Stimulated activated CD4-positive, alpha-beta T cell treated with anti-CD3 and anti-CD28 coated beads, TNF-alpha, amount 100 ng/mL, for 1 hour (primary cell): ENCODE results near the gene PFN2.
"Not testable (repeated sequence)": the region's sequence is repeated elsewhere in the genome, so short reads cannot be mapped to it uniquely, and the experiment has no call there.

ENCODE experiments used
- DNase-seq, 3 donors: peaks; one replicate each; pipeline ENCODE4 v3.0.0-alpha.2; 2020; ENCODE audit warnings: low read depth in 3 of 3, low spot score in 1 of 3

Gene PFN2

GRCh38 chr3:149970716-149971402 lies at the start of gene PFN2:
Gene PFN2, minus strand, starts transcription at chr3:149970895. Its CDS starts 39 bp downstream, at chr3:149970856.
- DNase-seq: peak; percentile 7 to 39 (median 34)

- DNase-seq: no peak
These were observed 45.2 kb upstream of the PFN2 start for GRCh38 chr3:150015901-150016300.

- DNase-seq: no peak
These were observed 44.1 kb upstream of the PFN2 start for GRCh38 chr3:150014782-150015181.

GRCh38 chr3:150013801-150014200 lies 43.1 kb upstream of the PFN2 start:
- no peak for DNase-seq

GRCh38 chr3:150006794-150007193 lies 36.1 kb upstream of the PFN2 start:
- DNase-seq: no peak

GRCh38 chr3:150005243-150006112 lies 34.8 kb upstream of the PFN2 start:
- no peak for DNase-seq

- DNase-seq: no peak
These were observed 29.9 kb upstream of the PFN2 start for GRCh38 chr3:150000641-150001040.

- no peak for DNase-seq
These were observed 28.7 kb upstream of the PFN2 start for GRCh38 chr3:149999421-149999820.

- no peak for DNase-seq
These were observed 28.3 kb upstream of the PFN2 start for GRCh38 chr3:149998946-149999345.

- no peak for DNase-seq
These were observed 21.8 kb upstream of the PFN2 start for GRCh38 chr3:149992416-149993058.

GRCh38 chr3:149990423-149990948 lies 19.8 kb upstream of the PFN2 start:
- no peak for DNase-seq

GRCh38 chr3:149989307-149989706 lies 18.6 kb upstream of the PFN2 start:
- DNase-seq: no peak

- no peak for DNase-seq
These were observed 12.9 kb upstream of the PFN2 start for GRCh38 chr3:149983628-149984027.

- not testable (repeated sequence) for DNase-seq
These were observed 12.4 kb upstream of the PFN2 start for GRCh38 chr3:149983053-149983452.

- DNase-seq: not testable (repeated sequence)
These were observed 11.3 kb upstream of the PFN2 start for GRCh38 chr3:149981979-149982378.

GRCh38 chr3:149977386-149977785 lies 6.7 kb upstream of the PFN2 start:
- DNase-seq: no peak

- DNase-seq: no peak
These were observed 5.2 kb upstream of the PFN2 start for GRCh38 chr3:149975919-149976318.

- DNase-seq: peak in 1 of 3 donors; percentile 10
These were observed 844 bp upstream of the PFN2 start for GRCh38 chr3:149971403-149972075.

- DNase-seq: peak; percentile 34 to 53 (median 42)
These were observed 567 bp downstream of the PFN2 start for GRCh38 chr3:149969940-149970715.
